ENCODE results near the gene PEX11G. TPM values are rescaled to one million over a fixed set of nuclear protein-coding genes. Genes with fewer than 3 reads are reported as not detected.

Gene PEX11G
- total and polyA plus RNA-seq, 9 of the 15 experiments (the other 6 are each of a cell fraction or from before 2014, with no cell fraction given), result 0.07 to 3.2 (median 0.70) TPM; not detected in 1

- TF ChIP-seq, protein P1, sequence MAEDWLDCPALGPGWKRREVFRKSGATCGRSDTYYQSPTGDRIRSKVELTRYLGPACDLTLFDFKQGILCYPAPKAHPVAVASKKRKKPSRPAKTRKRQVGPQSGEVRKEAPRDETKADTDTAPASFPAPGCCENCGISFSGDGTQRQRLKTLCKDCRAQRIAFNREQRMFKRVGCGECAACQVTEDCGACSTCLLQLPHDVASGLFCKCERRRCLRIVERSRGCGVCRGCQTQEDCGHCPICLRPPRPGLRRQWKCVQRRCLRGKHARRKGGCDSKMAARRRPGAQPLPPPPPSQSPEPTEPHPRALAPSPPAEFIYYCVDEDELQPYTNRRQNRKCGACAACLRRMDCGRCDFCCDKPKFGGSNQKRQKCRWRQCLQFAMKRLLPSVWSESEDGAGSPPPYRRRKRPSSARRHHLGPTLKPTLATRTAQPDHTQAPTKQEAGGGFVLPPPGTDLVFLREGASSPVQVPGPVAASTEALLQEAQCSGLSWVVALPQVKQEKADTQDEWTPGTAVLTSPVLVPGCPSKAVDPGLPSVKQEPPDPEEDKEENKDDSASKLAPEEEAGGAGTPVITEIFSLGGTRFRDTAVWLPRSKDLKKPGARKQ (CRISPR knock-in tag; IDR thresholded peaks at IDR 0.05), result no peak
- TF ChIP-seq SRSF9 (IDR thresholded peaks at IDR 0.05; ENCODE audit: borderline replicate concordance, low read depth, low read length), result no peak
- no peak for TF ChIP-seq ZFP91 (CRISPR knock-in tag; IDR thresholded peaks at IDR 0.05)
- TF ChIP-seq ZNF561 (CRISPR knock-in tag; conservative IDR thresholded peaks at IDR 0.05), result no peak
- TF ChIP-seq KLF13 (tag; IDR thresholded peaks at IDR 0.05; ENCODE audit: borderline replicate concordance, low read depth), result no peak
- no peak for TF ChIP-seq CHD2 (IDR thresholded peaks at IDR 0.05; ENCODE audit: low read depth, low read length)
- no peak for TF ChIP-seq CSDE1 (IDR thresholded peaks at IDR 0.05)
- TF ChIP-seq SIRT6 (IDR thresholded peaks at IDR 0.05; ENCODE audit: low read depth, low read length), result no peak
- no peak for TF ChIP-seq CAMTA2 (CRISPR knock-in tag; conservative IDR thresholded peaks at IDR 0.05)
- no peak for TF ChIP-seq ZNF507 (tag; conservative IDR thresholded peaks at IDR 0.05)
- no peak for TF ChIP-seq MEIS2 (IDR thresholded peaks at IDR 0.05; ENCODE audit: partially characterized antibody)
- no peak for TF ChIP-seq KHSRP (IDR thresholded peaks at IDR 0.05)
- no peak for TF ChIP-seq ETV6 (IDR thresholded peaks at IDR 0.05; ENCODE audit: borderline replicate concordance in 1 of 2, low read depth in 2 of 2, low read length in 1 of 2)
- TF ChIP-seq ETV6 (CRISPR knock-in tag; IDR thresholded peaks at IDR 0.05; ENCODE audit: borderline replicate concordance), result no peak
- TF ChIP-seq CEBPB (tag; IDR thresholded peaks at IDR 0.05), result no peak
- no peak for TF ChIP-seq ZKSCAN3 (CRISPR knock-in tag; IDR thresholded peaks at IDR 0.05)
- TF ChIP-seq, protein P2, sequence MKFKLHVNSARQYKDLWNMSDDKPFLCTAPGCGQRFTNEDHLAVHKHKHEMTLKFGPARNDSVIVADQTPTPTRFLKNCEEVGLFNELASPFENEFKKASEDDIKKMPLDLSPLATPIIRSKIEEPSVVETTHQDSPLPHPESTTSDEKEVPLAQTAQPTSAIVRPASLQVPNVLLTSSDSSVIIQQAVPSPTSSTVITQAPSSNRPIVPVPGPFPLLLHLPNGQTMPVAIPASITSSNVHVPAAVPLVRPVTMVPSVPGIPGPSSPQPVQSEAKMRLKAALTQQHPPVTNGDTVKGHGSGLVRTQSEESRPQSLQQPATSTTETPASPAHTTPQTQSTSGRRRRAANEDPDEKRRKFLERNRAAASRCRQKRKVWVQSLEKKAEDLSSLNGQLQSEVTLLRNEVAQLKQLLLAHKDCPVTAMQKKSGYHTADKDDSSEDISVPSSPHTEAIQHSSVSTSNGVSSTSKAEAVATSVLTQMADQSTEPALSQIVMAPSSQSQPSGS (CRISPR knock-in tag; IDR thresholded peaks at IDR 0.05), result no peak
- TF ChIP-seq EP400 (IDR thresholded peaks at IDR 0.05), result no peak
- no peak for TF ChIP-seq TCF3 (CRISPR knock-in tag; IDR thresholded peaks at IDR 0.05)
- no peak for TF ChIP-seq ZNF134 (CRISPR knock-in tag; conservative IDR thresholded peaks at IDR 0.05)
- TF ChIP-seq NFE2L1 (tag; IDR thresholded peaks at IDR 0.05; ENCODE audit: borderline replicate concordance, low read depth), result no peak
- no peak for TF ChIP-seq NR2C1 (IDR thresholded peaks at IDR 0.05)
- TF ChIP-seq NR2C1 (tag; IDR thresholded peaks at IDR 0.05), result no peak
- no peak for TF ChIP-seq BMI1 (IDR thresholded peaks at IDR 0.05; ENCODE audit: low read length)
- no peak for TF ChIP-seq STAT5A (IDR thresholded peaks at IDR 0.05; ENCODE audit: borderline replicate concordance, low read length)
These were observed 17.8 kb upstream of the PEX11G start (continued) for GRCh38 chr19:7506385-7507328.

Data from K562 (cell line).